ENCODE results near the gene C4orf50.
"Not testable (repeated sequence)": the region's sequence is repeated elsewhere in the genome, so short reads cannot be mapped to it uniquely, and the experiment has no call there.

Gene C4orf50

DNA sequence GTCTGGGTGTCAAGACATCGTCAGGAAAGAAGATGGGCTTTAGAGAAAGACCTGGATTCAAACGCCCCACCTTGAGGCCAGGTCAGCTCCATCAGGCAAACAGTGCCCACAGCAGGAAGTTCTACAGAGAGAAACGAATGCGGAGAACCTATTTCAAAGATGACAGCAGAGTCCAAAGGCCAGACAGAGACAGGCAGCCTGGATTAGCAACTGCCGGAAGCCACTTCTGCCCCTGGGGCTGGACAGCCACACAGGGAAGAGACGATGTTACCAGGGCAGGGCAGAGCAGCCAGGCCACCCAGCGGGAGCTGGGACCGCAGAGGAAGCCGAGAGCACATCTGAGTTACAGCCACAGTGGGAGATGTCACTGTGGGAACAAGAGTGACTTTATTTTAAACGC lies 1.2 kb downstream of the C4orf50 start:
- H3K4me1 ChIP-seq (ENCODE audit: control insufficient read depth, insufficient read depth, low read length) = no peaks in the 10 kb centered on the region
- no peak overlapping the region for H3K27ac ChIP-seq (ENCODE audit: low read length)
- H3K27me3 ChIP-seq (ENCODE audit: control insufficient read depth in 1 of 2, insufficient read depth in 2 of 2, low read length in 2 of 2) = peaks cover 4 to 8% of the 10 kb centered on the region in 2 donors
- no peak overlapping the region for H3K4me3 ChIP-seq (ENCODE audit: low read length in 2 of 2)
- H3K9me3 ChIP-seq (ENCODE audit: control insufficient read depth in 2 of 2, low read length in 2 of 2) = no peaks in the 10 kb centered on the region
- no peak overlapping the region for H3K9ac ChIP-seq (ENCODE audit: low read length in 2 of 2)
- no peaks in the 10 kb centered on the region for H3K36me3 ChIP-seq (ENCODE audit: control insufficient read depth in 2 of 2, insufficient read depth in 2 of 2, low read length in 2 of 2)

- Histone ChIP-seq H3K4me1 (ENCODE audit: control insufficient read depth, insufficient read depth, low read length) (no peaks in the 10 kb centered on the region), H3K27ac (ENCODE audit: low read length) (no peak overlapping the region), H3K9ac (ENCODE audit: low read length in 2 of 2) (no peak overlapping the region), H3K4me3 (ENCODE audit: low read length in 2 of 2) (no peak overlapping the region), H3K9me3 (ENCODE audit: control insufficient read depth in 2 of 2, low read length in 2 of 2) (no peaks in the 10 kb centered on the region), H3K27me3 (ENCODE audit: control insufficient read depth in 1 of 2, insufficient read depth in 2 of 2, low read length in 2 of 2) (peaks cover 15% of the 10 kb centered on the region in 2 donors), H3K36me3 (ENCODE audit: control insufficient read depth in 2 of 2, insufficient read depth in 2 of 2, low read length in 2 of 2) (no peaks in the 10 kb centered on the region)
Measured at GRCh38 chr4:6013564-6013963, 4.7 kb downstream of the C4orf50 start.

DNA sequence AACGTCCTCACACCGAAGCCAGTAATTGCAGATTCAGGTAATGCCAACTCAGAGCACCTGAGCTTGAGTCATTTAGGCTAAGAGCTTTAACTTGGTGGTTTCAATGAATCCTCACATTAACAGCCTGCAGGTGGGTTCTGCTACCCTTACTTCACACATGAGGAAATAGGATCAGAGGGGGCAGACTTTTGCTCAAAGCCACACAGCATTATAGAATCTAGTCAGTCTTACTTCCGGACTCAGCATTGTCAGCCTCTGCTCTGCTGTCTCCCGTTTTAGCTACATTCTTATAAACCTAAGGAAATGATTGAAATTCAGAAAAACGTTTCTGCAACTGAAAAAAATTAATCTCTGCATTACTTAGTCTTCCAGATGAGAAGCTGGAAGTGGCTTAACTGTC lies 6.0 kb downstream of the C4orf50 start:
- Histone ChIP-seq H3K4me1 (ENCODE audit: control insufficient read depth, insufficient read depth, low read length) (no peaks in the 10 kb centered on the region), H3K27ac (ENCODE audit: low read length) (no peak overlapping the region), H3K27me3 (ENCODE audit: control insufficient read depth in 1 of 2, insufficient read depth in 2 of 2, low read length in 2 of 2) (peaks cover 17 to 18% of the 10 kb centered on the region in 2 donors), H3K9ac (ENCODE audit: low read length in 2 of 2) (no peak overlapping the region), H3K9me3 (ENCODE audit: control insufficient read depth in 2 of 2, low read length in 2 of 2) (no peaks in the 10 kb centered on the region), H3K4me3 (ENCODE audit: low read length in 2 of 2) (no peak overlapping the region), H3K36me3 (ENCODE audit: control insufficient read depth in 2 of 2, insufficient read depth in 2 of 2, low read length in 2 of 2) (no peaks in the 10 kb centered on the region)

GRCh38 chr4:6011686-6012085 lies 6.5 kb downstream of the C4orf50 start:
- Histone ChIP-seq H3K4me1 (ENCODE audit: control insufficient read depth, insufficient read depth, low read length) (no peaks in the 10 kb centered on the region), H3K4me3 (ENCODE audit: low read length in 2 of 2) (no peak overlapping the region), H3K9me3 (ENCODE audit: control insufficient read depth in 2 of 2, low read length in 2 of 2) (no peaks in the 10 kb centered on the region), H3K36me3 (ENCODE audit: control insufficient read depth in 2 of 2, insufficient read depth in 2 of 2, low read length in 2 of 2) (no peaks in the 10 kb centered on the region), H3K9ac (ENCODE audit: low read length in 2 of 2) (no peak overlapping the region), H3K27me3 (ENCODE audit: control insufficient read depth in 1 of 2, insufficient read depth in 2 of 2, low read length in 2 of 2) (peaks cover 17 to 18% of the 10 kb centered on the region in 2 donors), H3K27ac (ENCODE audit: low read length) (no peak overlapping the region)

- Histone ChIP-seq H3K27me3 (ENCODE audit: control insufficient read depth in 1 of 2, insufficient read depth in 2 of 2, low read length in 2 of 2) (peaks cover 17 to 18% of the 10 kb centered on the region in 2 donors), H3K9me3 (ENCODE audit: control insufficient read depth in 2 of 2, low read length in 2 of 2) (no peaks in the 10 kb centered on the region), H3K36me3 (ENCODE audit: control insufficient read depth in 2 of 2, insufficient read depth in 2 of 2, low read length in 2 of 2) (no peaks in the 10 kb centered on the region), H3K9ac (ENCODE audit: low read length in 2 of 2) (no peak overlapping the region), H3K27ac (ENCODE audit: low read length) (no peak overlapping the region), H3K4me1 (ENCODE audit: control insufficient read depth, insufficient read depth, low read length) (no peaks in the 10 kb centered on the region), H3K4me3 (ENCODE audit: low read length in 2 of 2) (no peak overlapping the region)
Measured at GRCh38 chr4:6011271-6011671, 7.0 kb downstream of the C4orf50 start.

DNA sequence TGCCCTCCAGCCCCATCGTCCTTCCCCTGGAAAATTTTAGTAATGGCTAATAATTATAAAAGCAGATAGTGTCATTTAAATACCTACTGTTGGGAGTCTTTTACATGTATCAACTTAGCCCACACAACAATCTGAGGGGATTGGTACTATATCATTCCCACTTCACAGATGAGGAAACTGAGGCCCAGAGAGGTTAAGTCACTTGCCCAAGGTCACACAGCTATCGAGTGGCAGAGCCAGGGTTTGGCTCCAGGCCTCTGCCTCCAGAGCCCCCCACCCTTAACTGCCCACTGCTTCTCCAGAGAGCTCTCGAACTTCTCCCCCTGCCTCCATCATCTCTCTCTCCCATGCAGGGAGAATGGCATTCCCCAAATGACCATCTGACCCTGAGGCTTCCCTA lies 7.4 kb downstream of the C4orf50 start:
- no peak overlapping the region for H3K27ac ChIP-seq (ENCODE audit: low read length)
- peaks cover 17 to 18% of the 10 kb centered on the region in 2 donors for H3K27me3 ChIP-seq (ENCODE audit: control insufficient read depth in 1 of 2, insufficient read depth in 2 of 2, low read length in 2 of 2)
- H3K4me1 ChIP-seq (ENCODE audit: control insufficient read depth, insufficient read depth, low read length) = no peaks in the 10 kb centered on the region
- no peaks in the 10 kb centered on the region for H3K36me3 ChIP-seq (ENCODE audit: control insufficient read depth in 2 of 2, insufficient read depth in 2 of 2, low read length in 2 of 2)
- no peaks in the 10 kb centered on the region for H3K9me3 ChIP-seq (ENCODE audit: control insufficient read depth in 2 of 2, low read length in 2 of 2)
- no peak overlapping the region for H3K4me3 ChIP-seq (ENCODE audit: low read length in 2 of 2)
- H3K9ac ChIP-seq (ENCODE audit: low read length in 2 of 2) = no peak overlapping the region

DNA sequence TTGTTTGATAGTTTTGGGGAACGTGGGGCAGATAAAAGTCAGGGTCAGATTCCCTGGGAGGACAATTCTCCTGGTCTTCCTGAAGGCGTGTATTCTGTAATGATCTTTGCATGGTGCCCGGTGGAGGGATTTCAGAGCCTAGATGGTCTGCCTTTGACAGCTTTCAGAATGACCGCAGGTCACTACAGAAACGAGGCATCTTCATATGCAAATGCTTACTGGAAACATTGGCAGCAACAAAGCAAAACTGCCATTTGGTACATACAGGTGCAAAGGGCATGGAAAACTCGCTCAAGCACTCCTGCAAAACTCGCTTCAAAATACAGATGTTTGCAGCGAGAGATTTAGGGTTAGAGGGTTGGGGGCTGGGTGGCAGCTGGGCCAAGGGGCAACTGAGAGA lies 8.8 kb downstream of the C4orf50 start:
- H3K27ac ChIP-seq (ENCODE audit: low read length) = no peak overlapping the region
- no peak overlapping the region for H3K9ac ChIP-seq (ENCODE audit: low read length in 2 of 2)
- H3K4me1 ChIP-seq (ENCODE audit: control insufficient read depth, insufficient read depth, low read length) = no peaks in the 10 kb centered on the region
- no peaks in the 10 kb centered on the region for H3K9me3 ChIP-seq (ENCODE audit: control insufficient read depth in 2 of 2, low read length in 2 of 2)
- no peaks in the 10 kb centered on the region for H3K36me3 ChIP-seq (ENCODE audit: control insufficient read depth in 2 of 2, insufficient read depth in 2 of 2, low read length in 2 of 2)
- H3K4me3 ChIP-seq (ENCODE audit: low read length in 2 of 2) = no peak overlapping the region
- peaks cover 16 to 18% of the 10 kb centered on the region in 2 donors for H3K27me3 ChIP-seq (ENCODE audit: control insufficient read depth in 1 of 2, insufficient read depth in 2 of 2, low read length in 2 of 2)

GRCh38 chr4:6008766-6009385 lies 9.4 kb downstream of the C4orf50 start:
- Histone ChIP-seq H3K9me3 (ENCODE audit: control insufficient read depth in 2 of 2, low read length in 2 of 2) (no peaks in the 10 kb centered on the region), H3K4me3 (ENCODE audit: low read length in 2 of 2) (no peak overlapping the region), H3K27ac (ENCODE audit: low read length) (no peak overlapping the region), H3K36me3 (ENCODE audit: control insufficient read depth in 2 of 2, insufficient read depth in 2 of 2, low read length in 2 of 2) (no peaks in the 10 kb centered on the region), H3K4me1 (ENCODE audit: control insufficient read depth, insufficient read depth, low read length) (no peaks in the 10 kb centered on the region), H3K9ac (ENCODE audit: low read length in 2 of 2) (no peak overlapping the region), H3K27me3 (ENCODE audit: control insufficient read depth in 1 of 2, insufficient read depth in 2 of 2, low read length in 2 of 2) (peaks cover 16 to 18% of the 10 kb centered on the region in 2 donors)

DNA sequence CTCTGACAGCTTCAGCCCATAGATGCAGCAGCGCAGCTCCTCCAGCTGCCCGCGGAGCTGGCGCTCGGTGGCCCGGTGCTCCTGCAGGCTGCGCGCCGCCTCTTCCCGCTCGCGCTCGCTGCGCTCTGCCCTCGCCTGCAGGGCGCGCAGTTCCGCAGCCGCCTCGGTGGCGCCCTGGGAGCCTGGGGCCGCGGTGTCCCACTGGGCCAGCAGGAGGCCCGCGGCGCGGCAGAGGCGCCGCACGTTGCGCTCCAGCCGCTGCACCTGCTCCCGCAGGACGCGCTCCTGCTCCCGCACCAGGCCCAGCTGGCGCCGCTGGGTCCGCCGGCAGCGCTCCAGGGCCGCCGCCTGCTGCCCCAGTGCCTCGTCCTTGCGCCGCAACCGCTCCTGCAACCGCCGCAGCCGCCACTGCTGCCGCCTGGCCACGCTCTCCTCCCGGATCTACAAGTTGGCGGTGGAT lies 10.1 kb downstream of the C4orf50 start:
- Histone ChIP-seq H3K27ac (ENCODE audit: low read length) (no peak overlapping the region), H3K9ac (ENCODE audit: low read length in 2 of 2) (no peak overlapping the region), H3K36me3 (ENCODE audit: control insufficient read depth in 2 of 2, insufficient read depth in 2 of 2, low read length in 2 of 2) (no peaks in the 10 kb centered on the region), H3K9me3 (ENCODE audit: control insufficient read depth in 2 of 2, low read length in 2 of 2) (no peaks in the 10 kb centered on the region), H3K27me3 (ENCODE audit: control insufficient read depth in 1 of 2, insufficient read depth in 2 of 2, low read length in 2 of 2) (peaks cover 16 to 18% of the 10 kb centered on the region in 2 donors), H3K4me3 (ENCODE audit: low read length in 2 of 2) (no peak overlapping the region), H3K4me1 (ENCODE audit: control insufficient read depth, insufficient read depth, low read length) (no peaks in the 10 kb centered on the region)

GRCh38 chr4:6005175-6005574 lies 13.1 kb downstream of the C4orf50 start:
- Histone ChIP-seq H3K27me3 (ENCODE audit: control insufficient read depth in 1 of 2, insufficient read depth in 2 of 2, low read length in 2 of 2) (peaks cover 9 to 11% of the 10 kb centered on the region in 2 donors), H3K27ac (ENCODE audit: low read length) (no peak overlapping the region)

DNA sequence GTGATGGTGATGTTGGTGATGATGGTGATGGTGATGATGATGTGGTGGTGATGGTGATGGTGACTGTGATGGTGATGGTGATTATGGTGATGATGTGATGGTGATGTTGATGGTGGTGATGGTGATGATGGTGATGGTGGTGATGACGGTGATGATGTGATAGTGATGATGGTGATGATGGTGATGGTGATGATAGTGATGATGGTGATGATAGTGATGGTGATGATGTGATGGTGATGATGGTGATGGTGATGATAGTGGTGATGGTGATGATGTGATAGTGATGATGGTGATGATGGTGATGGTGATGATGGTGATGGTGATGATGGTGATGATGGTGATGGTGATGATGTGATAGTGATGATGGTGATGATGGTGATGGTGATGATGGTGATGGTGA lies 14.7 kb downstream of the C4orf50 start:
- peaks cover 3 to 13% of the 10 kb centered on the region in 2 donors for H3K27me3 ChIP-seq (ENCODE audit: control insufficient read depth in 1 of 2, insufficient read depth in 2 of 2, low read length in 2 of 2)
- H3K9me3 ChIP-seq (ENCODE audit: control insufficient read depth in 2 of 2, low read length in 2 of 2) = not testable (repeated sequence)

More at GRCh38 chr4:6005175-6005574, 13.1 kb downstream of the C4orf50 start:
- Histone ChIP-seq H3K4me3 (ENCODE audit: low read length in 2 of 2) (no peak overlapping the region), H3K9me3 (ENCODE audit: control insufficient read depth in 2 of 2, low read length in 2 of 2) (no peaks in the 10 kb centered on the region), H3K36me3 (ENCODE audit: control insufficient read depth in 2 of 2, insufficient read depth in 2 of 2, low read length in 2 of 2) (no peaks in the 10 kb centered on the region), H3K4me1 (ENCODE audit: control insufficient read depth, insufficient read depth, low read length) (no peaks in the 10 kb centered on the region), H3K9ac (ENCODE audit: low read length in 2 of 2) (no peak overlapping the region)

More for the DNA sequence above, 14.7 kb downstream of the C4orf50 start:
- not testable (repeated sequence) for H3K4me1 ChIP-seq (ENCODE audit: control insufficient read depth, insufficient read depth, low read length); H3K4me3 ChIP-seq (ENCODE audit: low read length in 2 of 2); H3K9ac ChIP-seq (ENCODE audit: low read length in 2 of 2); H3K36me3 ChIP-seq (ENCODE audit: control insufficient read depth in 2 of 2, insufficient read depth in 2 of 2, low read length in 2 of 2); H3K27ac ChIP-seq (ENCODE audit: low read length)

All from stomach smooth muscle (tissue), 2 donors.